GM23338 (cell line): ENCODE measurements around the gene LAP3.

Experiments used
- CTCF ChIP-seq, 2 experiments: fragments of 200-600 bp in 1 of 2; sonication (generic) in 1 of 2; conservative IDR thresholded peaks; 2 replicates each; pipeline versions ENCODE4 v1.5.1 to v1.6.1; 2016 to 2017; ENCODE audit warnings: antibody characterized with exemption in 2 of 2, low read depth in 2 of 2, mild to moderate bottlenecking in 2 of 2, moderate library complexity in 1 of 2
- EZH2phosphoT487 ChIP-seq: fragments of 200-600 bp; sonication (generic); IDR thresholded peaks from one replicate; pipeline ENCODE4 v1.8.1; 2018; ENCODE audit warnings: antibody characterized with exemption; ENCODE audit not compliant: unreplicated experiment
- POLR2AphosphoS5 ChIP-seq: IDR thresholded peaks from 2 replicates; pipeline ENCODE4 v1.6.1; 2016; ENCODE audit warnings: antibody characterized with exemption, low read depth

GRCh38 chr4:17534705-17535104 is 42.3 kb upstream of the LAP3 start:
- TF ChIP-seq CTCF (conservative IDR thresholded peaks at IDR 0.05; ENCODE audit: low read depth in 2 of 2) = no peak
- TF ChIP-seq POLR2AphosphoS5 = no peak
- TF ChIP-seq EZH2phosphoT487 = no peak
